Islet precursor cell (in vitro differentiated cells): ENCODE measurements around the gene ZNF358.

Experiments
- DNase-seq: peaks from one replicate; pipeline ENCODE4 v3.0.0-alpha.2; 2018

The ZNF358 gene

DNA sequence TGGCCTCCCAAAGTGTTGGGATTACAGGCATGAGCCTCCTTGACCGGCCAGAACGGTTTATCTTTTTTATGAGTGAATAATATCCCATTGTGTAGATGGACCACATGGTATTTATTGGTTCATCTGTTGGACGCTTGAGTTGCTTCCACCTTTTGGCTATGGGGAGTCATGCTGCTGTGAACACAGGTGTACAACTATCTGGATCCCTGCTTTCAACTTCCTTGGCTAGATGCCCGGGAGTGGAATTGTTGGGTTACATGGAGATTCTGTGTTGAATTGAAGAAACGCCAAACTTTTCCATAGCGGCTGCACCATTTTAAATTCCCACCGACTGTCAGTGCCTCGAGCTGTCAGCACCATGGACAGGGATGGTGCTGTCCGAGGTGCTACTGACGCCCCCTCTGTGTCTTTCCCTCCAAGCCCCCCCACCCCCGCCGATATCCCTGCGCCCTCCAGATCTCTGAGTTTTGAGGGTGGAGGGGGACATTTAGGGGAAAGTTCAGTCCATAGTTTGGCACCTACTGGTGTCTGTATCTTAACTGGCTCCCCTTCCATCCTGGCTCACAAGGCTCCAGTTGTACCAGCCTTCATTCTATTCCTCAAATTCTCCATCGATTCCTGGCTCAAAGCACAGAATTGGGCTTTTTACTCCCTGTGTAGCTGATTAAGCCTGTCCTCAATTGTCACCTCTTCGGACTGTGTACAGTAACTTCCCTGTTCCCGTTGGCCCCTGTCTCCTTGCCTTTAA, 46.9 kb downstream of the ZNF358 start:
- no peak for DNase-seq

- DNase-seq, result no peak
Observed at GRCh38 chr19:7564866-7565265, 49.0 kb downstream of the ZNF358 start.

DNA sequence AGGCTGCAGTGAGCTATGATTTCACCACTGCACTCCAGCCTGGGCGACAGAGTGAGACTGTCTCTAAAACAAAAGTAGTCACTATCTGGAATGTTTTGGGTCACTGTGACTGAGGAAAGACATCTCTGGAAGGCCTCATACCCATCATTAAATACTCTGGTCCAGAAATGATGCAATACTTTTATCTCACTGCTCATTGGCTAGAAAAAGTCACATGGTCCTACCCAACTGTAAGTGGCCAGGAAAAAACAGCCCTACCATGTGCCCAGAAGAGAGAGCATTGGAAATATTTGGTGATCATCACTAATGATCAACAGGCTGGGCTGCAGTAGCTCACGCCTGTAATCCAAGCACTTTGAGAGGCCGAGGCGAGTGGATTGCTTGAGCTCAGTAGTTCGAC, 49.4 kb downstream of the ZNF358 start:
- DNase-seq, result no peak
